ENCODE measurements around the gene SLC25A36. TPM values are rescaled to one million over a fixed set of nuclear protein-coding genes. Genes with fewer than 3 reads are reported as not detected.

SLC25A36 gene
- total RNA-seq, 6 experiments from 2014 or later: 30.3 to 32.4 (median 30.9) TPM

GRCh38 chr3:140953028-140953960 is 11.7 kb downstream of the SLC25A36 start:
- Mint-ChIP-seq H3K27ac (0 out of 2 replicates have a peak overlapping the region, but pooled peaks have one; percentile 6), H3K4me3 (peak overlapping the region; percentile 16; the same call in 1 of the 2 replicates)

GRCh38 chr3:140954576-140954975 is 12.9 kb downstream of the SLC25A36 start:
- no peak for DNase-seq
- H3K9me3 Mint-ChIP-seq: no peaks in the 10 kb centered on the region
- no peak overlapping the region for H3K27ac Mint-ChIP-seq
- no peaks in the 10 kb centered on the region; the same call in 1 of the 2 replicates for H3K27me3 Mint-ChIP-seq (ENCODE audit: insufficient read depth)
- no peak overlapping the region for H3K4me3 Mint-ChIP-seq
- TF ChIP-seq, protein P1, sequence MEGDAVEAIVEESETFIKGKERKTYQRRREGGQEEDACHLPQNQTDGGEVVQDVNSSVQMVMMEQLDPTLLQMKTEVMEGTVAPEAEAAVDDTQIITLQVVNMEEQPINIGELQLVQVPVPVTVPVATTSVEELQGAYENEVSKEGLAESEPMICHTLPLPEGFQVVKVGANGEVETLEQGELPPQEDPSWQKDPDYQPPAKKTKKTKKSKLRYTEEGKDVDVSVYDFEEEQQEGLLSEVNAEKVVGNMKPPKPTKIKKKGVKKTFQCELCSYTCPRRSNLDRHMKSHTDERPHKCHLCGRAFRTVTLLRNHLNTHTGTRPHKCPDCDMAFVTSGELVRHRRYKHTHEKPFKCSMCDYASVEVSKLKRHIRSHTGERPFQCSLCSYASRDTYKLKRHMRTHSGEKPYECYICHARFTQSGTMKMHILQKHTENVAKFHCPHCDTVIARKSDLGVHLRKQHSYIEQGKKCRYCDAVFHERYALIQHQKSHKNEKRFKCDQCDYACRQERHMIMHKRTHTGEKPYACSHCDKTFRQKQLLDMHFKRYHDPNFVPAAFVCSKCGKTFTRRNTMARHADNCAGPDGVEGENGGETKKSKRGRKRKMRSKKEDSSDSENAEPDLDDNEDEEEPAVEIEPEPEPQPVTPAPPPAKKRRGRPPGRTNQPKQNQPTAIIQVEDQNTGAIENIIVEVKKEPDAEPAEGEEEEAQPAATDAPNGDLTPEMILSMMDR (IDR thresholded peaks at IDR 0.05): no peak
- H3K4me1 Mint-ChIP-seq (ENCODE audit: low read depth): peaks cover 54% of the 10 kb centered on the region
- H3K36me3 Mint-ChIP-seq (ENCODE audit: low read depth): no peaks in the 10 kb centered on the region

More at GRCh38 chr3:140953028-140953960, 11.7 kb downstream of the SLC25A36 start:
- DNase-seq: peak; percentile 63
- peaks cover 52% of the 10 kb centered on the region for H3K4me1 Mint-ChIP-seq (ENCODE audit: low read depth)
- H3K36me3 Mint-ChIP-seq (ENCODE audit: low read depth): no peaks in the 10 kb centered on the region
- H3K27me3 Mint-ChIP-seq (ENCODE audit: insufficient read depth): no peaks in the 10 kb centered on the region; the same call in 1 of the 2 replicates
- no peaks in the 10 kb centered on the region for H3K9me3 Mint-ChIP-seq
- TF ChIP-seq, protein P1 (IDR thresholded peaks at IDR 0.05): no peak

DNA sequence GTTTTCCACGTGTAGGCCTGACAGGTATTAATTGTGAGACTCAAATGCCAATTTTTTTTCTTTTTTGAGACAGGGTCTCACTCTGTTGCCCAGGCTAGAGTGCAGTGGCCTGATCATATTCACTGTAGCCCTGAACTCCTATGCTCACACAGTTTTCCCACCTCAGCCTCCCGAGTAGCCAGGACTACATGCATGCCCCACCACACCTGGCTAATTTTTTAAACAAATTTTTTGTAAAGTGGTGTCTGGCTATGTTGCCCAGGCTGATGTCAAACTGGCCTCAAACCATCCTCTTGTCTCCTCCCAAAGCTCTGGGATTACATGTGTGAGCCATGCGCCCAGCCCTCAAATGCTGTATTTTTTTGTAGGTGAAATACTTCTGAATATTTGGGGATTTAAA is 14.0 kb downstream of the SLC25A36 start:
- H3K4me3 Mint-ChIP-seq: no peak overlapping the region
- no peak for DNase-seq
- H3K36me3 Mint-ChIP-seq (ENCODE audit: low read depth): no peaks in the 10 kb centered on the region; the same call in 1 of the 2 replicates
- H3K27ac Mint-ChIP-seq: no peak overlapping the region
- TF ChIP-seq, protein P1 (IDR thresholded peaks at IDR 0.05): no peak
- H3K27me3 Mint-ChIP-seq (ENCODE audit: insufficient read depth): no peaks in the 10 kb centered on the region; the same call in 1 of the 2 replicates
- H3K9me3 Mint-ChIP-seq: no peaks in the 10 kb centered on the region
- H3K4me1 Mint-ChIP-seq (ENCODE audit: low read depth): peaks cover 43% of the 10 kb centered on the region

DNA sequence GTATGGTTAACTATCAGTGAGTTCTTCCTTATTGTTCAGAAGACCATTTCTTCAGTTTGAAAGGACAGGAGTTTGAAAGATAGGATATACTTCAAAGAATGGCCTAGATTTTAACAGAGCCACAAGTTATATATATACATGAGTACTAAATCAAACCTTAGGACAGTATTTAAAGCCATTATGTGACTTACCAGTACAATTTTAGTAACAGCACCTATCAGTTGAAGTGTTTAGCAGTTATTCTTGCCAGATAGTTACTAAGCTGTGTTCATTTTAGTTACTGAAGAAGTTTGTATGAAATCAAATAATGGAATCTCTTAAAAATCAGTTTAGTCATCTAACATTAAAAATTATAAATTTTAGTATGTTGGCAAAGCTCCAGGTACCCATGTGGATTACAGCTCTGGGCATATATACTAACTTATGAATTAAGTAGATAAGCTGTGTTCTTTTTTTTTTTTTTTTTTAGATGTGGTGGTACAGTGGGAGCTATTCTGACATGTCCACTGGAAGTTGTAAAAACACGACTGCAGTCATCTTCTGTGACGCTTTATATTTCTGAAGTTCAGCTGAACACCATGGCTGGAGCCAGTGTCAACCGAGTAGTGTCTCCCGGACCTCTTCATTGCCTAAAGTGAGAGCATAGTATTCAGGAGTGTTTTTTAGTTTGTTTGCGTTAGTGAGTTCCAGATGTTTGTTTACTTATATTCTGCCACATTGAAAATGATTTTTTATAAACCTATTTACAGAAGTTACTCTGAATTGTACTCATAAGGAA is 14.6 kb downstream of the SLC25A36 start:
- Mint-ChIP-seq H3K4me3 (no peak overlapping the region), H3K9me3 (no peaks in the 10 kb centered on the region), H3K4me1 (ENCODE audit: low read depth) (peaks cover 40% of the 10 kb centered on the region), H3K27me3 (ENCODE audit: insufficient read depth) (no peaks in the 10 kb centered on the region; the same call in 1 of the 2 replicates), H3K36me3 (ENCODE audit: low read depth) (no peaks in the 10 kb centered on the region; the same call in 1 of the 2 replicates), H3K27ac (no peak overlapping the region)
- DNase-seq: no peak
- TF ChIP-seq, protein P1 (IDR thresholded peaks at IDR 0.05): no peak

GRCh38 chr3:140972833-140973232 is 31.2 kb downstream of the SLC25A36 start:
- DNase-seq: peak; percentile 26
- TF ChIP-seq, protein P1 (IDR thresholded peaks at IDR 0.05): peak; percentile 71
- no peaks in the 10 kb centered on the region for H3K4me1 Mint-ChIP-seq (ENCODE audit: low read depth)
- no peak overlapping the region for H3K27ac Mint-ChIP-seq
- peaks cover 11% of the 10 kb centered on the region; the same call in 1 of the 2 replicates for H3K36me3 Mint-ChIP-seq (ENCODE audit: low read depth)
- no peaks in the 10 kb centered on the region for H3K27me3 Mint-ChIP-seq (ENCODE audit: insufficient read depth)
- H3K9me3 Mint-ChIP-seq: no peaks in the 10 kb centered on the region
- no peak overlapping the region for H3K4me3 Mint-ChIP-seq

All from HFFc6 (cell line).